ENCODE results near the gene PCP4L1. TPM values are rescaled to one million over a fixed set of nuclear protein-coding genes. Genes with fewer than 3 reads are reported as not detected.

PCP4L1 gene
- total and polyA plus RNA-seq, 2 donors (not counting 1 experiment from before 2014, with no cell fraction given), result not detected

DNA sequence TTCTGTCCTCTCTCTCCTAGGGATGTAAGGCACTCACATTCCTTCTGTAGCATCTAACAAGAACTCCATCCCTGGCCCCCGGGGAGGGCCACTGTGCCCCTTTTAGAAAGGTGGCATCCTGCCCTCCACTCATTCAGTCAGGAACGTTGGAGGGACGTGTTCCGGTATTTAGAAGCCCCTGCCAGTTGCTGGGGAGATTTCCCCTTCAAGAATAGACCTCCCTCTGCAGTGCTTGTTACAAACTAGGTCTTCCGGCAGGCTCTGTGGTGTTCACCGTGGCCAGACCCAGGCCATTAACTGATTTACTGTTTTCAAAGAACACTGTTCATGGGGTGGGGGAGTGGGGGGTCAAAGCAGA lies 779 bp downstream of the PCP4L1 start:
- Histone ChIP-seq H3K36me3 (ENCODE audit: control insufficient read depth, insufficient read depth, low read length) (no peaks in the 10 kb centered on the region), H3K79me2 (ENCODE audit: control insufficient read depth, insufficient read depth, low read length) (no peaks in the 10 kb centered on the region), H2AFZ (ENCODE audit: low read length) (no peak overlapping the region), H3K9ac (ENCODE audit: insufficient read depth, low read length) (no peak overlapping the region), H3K9me3 (ENCODE audit: control insufficient read depth, insufficient read depth, low read depth, low read length) (no peaks in the 10 kb centered on the region), H3K27ac (ENCODE audit: insufficient read depth, low read length) (no peak overlapping the region), H3K4me1 (ENCODE audit: control insufficient read depth, extremely low read depth, insufficient read depth, low read length) (no peaks in the 10 kb centered on the region), H4K20me1 (ENCODE audit: control insufficient read depth, extremely low read depth, insufficient read depth, low read length) (no peaks in the 10 kb centered on the region), H3K4me2 (ENCODE audit: extremely low read depth, insufficient read depth, low read length) (no peak overlapping the region), H3K27me3 (ENCODE audit: control insufficient read depth, insufficient read depth, low read length) (peaks cover 37% of the 10 kb centered on the region), H3K4me3 (replicated peaks in 1 of 4; ENCODE audit: control extremely low read depth in 1 of 4, insufficient read depth in 1 of 4, low read depth in 3 of 4, low read length in 4 of 4) (no peak overlapping the region)
- no peak for TF ChIP-seq EZH2 (IDR thresholded peaks at IDR 0.05; ENCODE audit: low read length, missing control alignments)
- TF ChIP-seq, protein P1, sequence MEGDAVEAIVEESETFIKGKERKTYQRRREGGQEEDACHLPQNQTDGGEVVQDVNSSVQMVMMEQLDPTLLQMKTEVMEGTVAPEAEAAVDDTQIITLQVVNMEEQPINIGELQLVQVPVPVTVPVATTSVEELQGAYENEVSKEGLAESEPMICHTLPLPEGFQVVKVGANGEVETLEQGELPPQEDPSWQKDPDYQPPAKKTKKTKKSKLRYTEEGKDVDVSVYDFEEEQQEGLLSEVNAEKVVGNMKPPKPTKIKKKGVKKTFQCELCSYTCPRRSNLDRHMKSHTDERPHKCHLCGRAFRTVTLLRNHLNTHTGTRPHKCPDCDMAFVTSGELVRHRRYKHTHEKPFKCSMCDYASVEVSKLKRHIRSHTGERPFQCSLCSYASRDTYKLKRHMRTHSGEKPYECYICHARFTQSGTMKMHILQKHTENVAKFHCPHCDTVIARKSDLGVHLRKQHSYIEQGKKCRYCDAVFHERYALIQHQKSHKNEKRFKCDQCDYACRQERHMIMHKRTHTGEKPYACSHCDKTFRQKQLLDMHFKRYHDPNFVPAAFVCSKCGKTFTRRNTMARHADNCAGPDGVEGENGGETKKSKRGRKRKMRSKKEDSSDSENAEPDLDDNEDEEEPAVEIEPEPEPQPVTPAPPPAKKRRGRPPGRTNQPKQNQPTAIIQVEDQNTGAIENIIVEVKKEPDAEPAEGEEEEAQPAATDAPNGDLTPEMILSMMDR (conservative IDR thresholded peaks at IDR 0.05 in 1 of 2, IDR thresholded peaks at IDR 0.05 in 1 of 2; ENCODE audit: low read depth in 1 of 2, low read length in 2 of 2), result no peak
- DNase-seq (ENCODE audit: low read depth in 2 of 2), result no peak

DNA sequence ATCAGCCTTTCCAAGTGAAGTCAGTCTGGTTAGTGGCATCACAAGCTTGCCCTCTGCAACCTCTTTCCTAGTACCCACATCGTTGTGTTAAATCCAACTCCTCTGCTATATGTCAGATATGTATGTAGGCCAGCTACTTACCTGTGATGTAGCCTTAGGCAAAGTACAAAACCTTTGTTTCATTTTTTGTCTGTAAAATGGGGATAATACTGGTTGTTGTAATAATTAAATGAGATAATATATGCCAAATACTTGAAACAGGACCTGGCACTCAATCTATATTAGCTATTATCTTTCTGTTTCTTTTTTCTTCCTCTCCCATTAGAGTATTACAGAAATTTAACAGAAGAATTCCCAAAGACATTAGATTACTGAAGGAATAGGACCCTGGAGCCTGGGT lies 1.2 kb downstream of the PCP4L1 start:
- H3K36me3 ChIP-seq (ENCODE audit: control insufficient read depth, insufficient read depth, low read length), result no peaks in the 10 kb centered on the region
- peaks cover 37% of the 10 kb centered on the region for H3K27me3 ChIP-seq (ENCODE audit: control insufficient read depth, insufficient read depth, low read length)
- no peak overlapping the region for H2AFZ ChIP-seq (ENCODE audit: low read length)
- DNase-seq (ENCODE audit: low read depth in 2 of 2), result no peak
- no peaks in the 10 kb centered on the region for H3K9me3 ChIP-seq (ENCODE audit: control insufficient read depth, insufficient read depth, low read depth, low read length)
- no peak overlapping the region for H3K27ac ChIP-seq (ENCODE audit: insufficient read depth, low read length)
- H3K9ac ChIP-seq (ENCODE audit: insufficient read depth, low read length), result no peak overlapping the region
- no peaks in the 10 kb centered on the region for H4K20me1 ChIP-seq (ENCODE audit: control insufficient read depth, extremely low read depth, insufficient read depth, low read length)
- H3K4me2 ChIP-seq (ENCODE audit: extremely low read depth, insufficient read depth, low read length), result no peak overlapping the region
- no peak for TF ChIP-seq EZH2 (IDR thresholded peaks at IDR 0.05; ENCODE audit: low read length, missing control alignments)
- TF ChIP-seq, protein P1 (conservative IDR thresholded peaks at IDR 0.05 in 1 of 2, IDR thresholded peaks at IDR 0.05 in 1 of 2; ENCODE audit: low read depth in 1 of 2, low read length in 2 of 2), result no peak
- H3K79me2 ChIP-seq (ENCODE audit: control insufficient read depth, insufficient read depth, low read length), result no peaks in the 10 kb centered on the region
- no peaks in the 10 kb centered on the region for H3K4me1 ChIP-seq (ENCODE audit: control insufficient read depth, extremely low read depth, insufficient read depth, low read length)
- H3K4me3 ChIP-seq (replicated peaks in 1 of 4; ENCODE audit: control extremely low read depth in 1 of 4, insufficient read depth in 1 of 4, low read depth in 3 of 4, low read length in 4 of 4), result no peak overlapping the region

DNA sequence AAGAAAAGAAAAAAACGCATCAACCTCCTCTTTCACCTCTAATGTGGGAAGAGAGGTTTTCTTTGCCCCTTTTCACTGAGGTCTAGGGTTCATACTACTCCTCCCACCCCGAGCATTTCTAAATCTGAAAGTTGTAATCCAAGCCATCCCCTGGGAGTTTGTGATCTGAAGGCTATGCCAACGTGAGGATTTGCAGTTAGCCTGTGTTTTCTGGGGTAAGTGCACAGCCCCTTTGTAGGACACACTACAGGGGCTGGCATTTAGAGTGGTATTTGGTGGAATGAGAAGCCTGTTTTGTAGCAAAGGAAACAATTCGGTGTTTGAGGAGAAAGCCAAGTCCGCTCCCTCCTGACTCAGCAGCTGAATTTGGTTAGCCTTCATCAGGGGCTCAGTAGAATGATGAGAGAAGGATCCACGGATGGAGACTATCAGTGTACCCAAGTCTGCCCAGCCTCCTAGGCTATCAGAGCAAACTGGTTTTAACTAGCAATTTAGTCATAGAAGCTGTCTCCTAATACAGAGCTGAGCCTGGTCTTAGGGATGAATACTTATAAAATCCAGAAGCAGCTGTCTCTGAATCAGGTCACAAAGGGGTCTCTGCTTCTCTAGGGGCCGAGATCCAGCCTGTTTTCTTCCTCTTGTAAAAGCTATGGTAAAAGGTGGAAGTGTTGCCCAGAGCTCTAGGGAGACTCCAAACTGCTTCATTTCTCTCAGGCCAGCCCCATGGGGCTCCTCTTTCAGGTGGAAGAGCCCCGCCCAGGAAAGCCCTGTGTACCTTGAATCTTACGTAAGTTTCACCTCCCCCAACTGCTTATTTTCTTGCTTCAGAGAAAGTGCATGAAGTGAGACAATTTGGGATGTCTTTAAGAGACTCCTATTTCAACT lies 2.1 kb downstream of the PCP4L1 start:
- no peak overlapping the region for H3K4me2 ChIP-seq (ENCODE audit: extremely low read depth, insufficient read depth, low read length)
- no peaks in the 10 kb centered on the region for H3K4me1 ChIP-seq (ENCODE audit: control insufficient read depth, extremely low read depth, insufficient read depth, low read length)
- H2AFZ ChIP-seq (ENCODE audit: low read length), result no peak overlapping the region
- no peak overlapping the region for H3K27ac ChIP-seq (ENCODE audit: insufficient read depth, low read length)
- peaks cover 37% of the 10 kb centered on the region for H3K27me3 ChIP-seq (ENCODE audit: control insufficient read depth, insufficient read depth, low read length)
- no peaks in the 10 kb centered on the region for H3K9me3 ChIP-seq (ENCODE audit: control insufficient read depth, insufficient read depth, low read depth, low read length)
- no peak for TF ChIP-seq EZH2 (IDR thresholded peaks at IDR 0.05; ENCODE audit: low read length, missing control alignments)
- TF ChIP-seq, protein P1 (conservative IDR thresholded peaks at IDR 0.05 in 1 of 2, IDR thresholded peaks at IDR 0.05 in 1 of 2; ENCODE audit: low read depth in 1 of 2, low read length in 2 of 2), result no peak
- H3K4me3 ChIP-seq (replicated peaks in 1 of 4; ENCODE audit: control extremely low read depth in 1 of 4, insufficient read depth in 1 of 4, low read depth in 3 of 4, low read length in 4 of 4), result no peak overlapping the region
- no peaks in the 10 kb centered on the region for H3K79me2 ChIP-seq (ENCODE audit: control insufficient read depth, insufficient read depth, low read length)
- no peaks in the 10 kb centered on the region for H4K20me1 ChIP-seq (ENCODE audit: control insufficient read depth, extremely low read depth, insufficient read depth, low read length)
- H3K9ac ChIP-seq (ENCODE audit: insufficient read depth, low read length), result no peak overlapping the region
- DNase-seq (ENCODE audit: low read depth in 2 of 2), result no peak
- no peaks in the 10 kb centered on the region for H3K36me3 ChIP-seq (ENCODE audit: control insufficient read depth, insufficient read depth, low read length)
